Measurements from ENCODE around the gene CREB1. TPM values are rescaled to one million over a fixed set of nuclear protein-coding genes. Genes with fewer than 3 reads are reported as not detected.

CREB1 gene
- total RNA-seq, 1 donor from 2014 or later = 164 TPM

DNA sequence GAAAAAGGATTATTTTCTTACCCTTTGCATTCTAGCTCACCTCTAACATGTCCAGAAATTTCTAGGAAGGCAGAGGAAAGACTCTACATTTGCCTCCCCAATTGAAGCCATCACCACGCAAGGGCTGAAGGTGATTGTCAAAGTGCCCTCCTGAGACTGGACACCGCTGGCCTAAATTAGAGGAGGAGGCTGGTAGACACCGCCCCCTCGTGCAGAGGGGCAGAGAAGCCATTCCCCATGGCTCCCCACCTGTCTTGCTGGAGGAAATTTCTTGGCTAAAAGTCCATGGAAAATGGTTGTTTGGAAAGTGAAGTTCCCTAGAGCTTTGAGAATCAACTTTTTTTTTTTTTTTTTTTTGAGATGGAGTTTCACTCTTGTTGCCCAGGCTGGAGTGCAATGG, 31.3 kb upstream of the CREB1 start:
- Histone ChIP-seq H3K36me3 (no peaks in the 10 kb centered on the region), H3K4me1 (peaks cover 5% of the 10 kb centered on the region), H4K20me1 (ENCODE audit: low read depth) (no peaks in the 10 kb centered on the region), H3K9ac (no peak overlapping the region), H2AFZ (replicated peaks) (no peak overlapping the region), H3K4me2 (no peak overlapping the region), H3K4me3 (no peak overlapping the region), H3K27me3 (no peaks in the 10 kb centered on the region), H3K9me3 (ENCODE audit: low read depth) (no peaks in the 10 kb centered on the region), H3F3A (ENCODE audit: low read depth) (no peaks in the 10 kb centered on the region), H3K27ac (no peak overlapping the region), H3K79me2 (ENCODE audit: low read depth) (no peaks in the 10 kb centered on the region)
- Mint-ChIP-seq H3K27me3 (ENCODE audit: insufficient read depth, low read depth) (peaks cover 7% of the 10 kb centered on the region), H3K4me1 (peaks cover 25% of the 10 kb centered on the region), H3K9me3 (no peaks in the 10 kb centered on the region), H3K27ac (no peak overlapping the region), H3K4me3 (no peak overlapping the region), H3K36me3 (no peaks in the 10 kb centered on the region)
- no peak for DNase-seq (ENCODE audit: low spot score)
- TF ChIP-seq, protein P1, sequence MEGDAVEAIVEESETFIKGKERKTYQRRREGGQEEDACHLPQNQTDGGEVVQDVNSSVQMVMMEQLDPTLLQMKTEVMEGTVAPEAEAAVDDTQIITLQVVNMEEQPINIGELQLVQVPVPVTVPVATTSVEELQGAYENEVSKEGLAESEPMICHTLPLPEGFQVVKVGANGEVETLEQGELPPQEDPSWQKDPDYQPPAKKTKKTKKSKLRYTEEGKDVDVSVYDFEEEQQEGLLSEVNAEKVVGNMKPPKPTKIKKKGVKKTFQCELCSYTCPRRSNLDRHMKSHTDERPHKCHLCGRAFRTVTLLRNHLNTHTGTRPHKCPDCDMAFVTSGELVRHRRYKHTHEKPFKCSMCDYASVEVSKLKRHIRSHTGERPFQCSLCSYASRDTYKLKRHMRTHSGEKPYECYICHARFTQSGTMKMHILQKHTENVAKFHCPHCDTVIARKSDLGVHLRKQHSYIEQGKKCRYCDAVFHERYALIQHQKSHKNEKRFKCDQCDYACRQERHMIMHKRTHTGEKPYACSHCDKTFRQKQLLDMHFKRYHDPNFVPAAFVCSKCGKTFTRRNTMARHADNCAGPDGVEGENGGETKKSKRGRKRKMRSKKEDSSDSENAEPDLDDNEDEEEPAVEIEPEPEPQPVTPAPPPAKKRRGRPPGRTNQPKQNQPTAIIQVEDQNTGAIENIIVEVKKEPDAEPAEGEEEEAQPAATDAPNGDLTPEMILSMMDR (IDR thresholded peaks at IDR 0.05) = no peak
- no peak for TF ChIP-seq EZH2 (IDR thresholded peaks at IDR 0.05)
- TF ChIP-seq EZH2phosphoT487 (IDR thresholded peaks at IDR 0.05) = no peak

DNA sequence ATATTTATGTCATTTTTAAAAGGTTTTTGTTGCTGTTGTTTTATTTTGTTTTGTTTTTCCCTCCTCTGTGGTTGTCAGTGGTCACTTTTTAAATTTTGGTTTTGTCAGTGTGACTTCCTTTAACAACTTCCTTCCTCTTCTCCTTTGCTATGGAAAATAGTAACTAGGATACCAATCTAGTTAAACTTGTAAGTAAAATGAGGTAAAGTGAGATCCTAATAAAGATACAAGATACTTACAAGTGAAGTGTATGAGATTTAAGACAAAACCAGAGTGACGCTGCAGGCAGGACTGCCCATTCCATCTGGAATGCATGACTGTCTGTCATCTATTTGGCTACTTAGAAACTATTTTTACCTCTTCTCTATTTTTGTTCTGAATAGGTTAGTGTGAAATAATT, 30.6 kb upstream of the CREB1 start:
- H3F3A ChIP-seq (ENCODE audit: low read depth) = peaks cover 6% of the 10 kb centered on the region
- no peak overlapping the region for H3K27ac ChIP-seq
- H3K27me3 ChIP-seq = no peaks in the 10 kb centered on the region
- H3K9ac ChIP-seq = no peak overlapping the region
- Mint-ChIP-seq H3K27me3 (ENCODE audit: insufficient read depth, low read depth) (peaks cover 7% of the 10 kb centered on the region), H3K4me1 (peaks cover 32% of the 10 kb centered on the region), H3K9me3 (no peaks in the 10 kb centered on the region), H3K4me3 (no peak overlapping the region), H3K27ac (no peak overlapping the region), H3K36me3 (no peaks in the 10 kb centered on the region)
- no peaks in the 10 kb centered on the region for H4K20me1 ChIP-seq (ENCODE audit: low read depth)
- peaks cover 12% of the 10 kb centered on the region for H3K4me1 ChIP-seq
- H3K36me3 ChIP-seq = no peaks in the 10 kb centered on the region
- no peaks in the 10 kb centered on the region for H3K9me3 ChIP-seq (ENCODE audit: low read depth)
- no peak overlapping the region for H2AFZ ChIP-seq (replicated peaks)
- TF ChIP-seq EZH2phosphoT487 (IDR thresholded peaks at IDR 0.05) (no peak), EZH2 (IDR thresholded peaks at IDR 0.05) (no peak)
- TF ChIP-seq, protein P1 (IDR thresholded peaks at IDR 0.05) = no peak
- no peak overlapping the region for H3K4me3 ChIP-seq
- H3K79me2 ChIP-seq (ENCODE audit: low read depth) = no peaks in the 10 kb centered on the region
- H3K4me2 ChIP-seq = no peak overlapping the region
- DNase-seq (ENCODE audit: low spot score) = no peak

DNA sequence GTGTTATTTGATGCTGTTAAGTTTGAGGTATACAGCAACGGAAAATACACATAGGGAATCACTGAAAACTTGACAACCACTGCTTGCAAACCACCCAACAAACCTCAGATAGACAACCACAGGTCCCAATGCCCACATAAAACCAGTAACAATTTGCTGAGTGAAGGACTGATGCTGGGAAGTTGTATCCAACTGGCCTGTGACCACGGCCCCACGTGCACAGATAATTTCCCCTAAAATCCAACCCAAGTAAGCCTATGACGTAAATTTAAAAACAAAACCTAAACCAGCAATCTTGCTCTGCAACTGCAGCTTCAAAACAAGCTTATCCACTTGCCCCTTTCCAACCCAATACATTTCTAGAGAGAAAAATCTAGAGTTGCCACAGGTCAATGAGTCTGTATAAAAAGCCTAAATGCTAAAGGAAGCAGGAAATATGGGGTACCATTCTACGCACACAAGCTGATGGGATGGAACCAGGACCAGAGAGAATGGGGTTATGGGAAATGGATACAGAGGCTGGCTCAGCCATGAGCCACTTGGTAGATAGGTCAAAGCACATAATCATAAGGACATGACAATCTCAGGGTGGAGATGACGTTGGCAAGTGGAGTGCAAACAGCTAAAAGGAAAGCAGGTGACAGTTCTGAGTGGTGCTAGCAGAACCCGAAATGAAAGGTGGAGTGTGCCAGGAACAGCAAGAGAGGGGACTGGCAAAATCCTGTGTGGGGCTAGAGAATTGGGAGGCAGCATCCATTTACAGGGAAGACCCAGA, 27.8 kb upstream of the CREB1 start:
- H3K27ac ChIP-seq = no peak overlapping the region

More for the DNA sequence above, 27.8 kb upstream of the CREB1 start:
- Histone ChIP-seq H3K36me3 (no peaks in the 10 kb centered on the region), H3K9ac (no peak overlapping the region), H3K27me3 (no peaks in the 10 kb centered on the region), H3K79me2 (ENCODE audit: low read depth) (no peaks in the 10 kb centered on the region), H3K9me3 (ENCODE audit: low read depth) (no peaks in the 10 kb centered on the region), H3F3A (ENCODE audit: low read depth) (peaks cover 34% of the 10 kb centered on the region), H3K4me2 (no peak overlapping the region), H3K4me3 (no peak overlapping the region), H3K4me1 (peaks cover 40% of the 10 kb centered on the region), H2AFZ (replicated peaks) (no peak overlapping the region), H4K20me1 (ENCODE audit: low read depth) (no peaks in the 10 kb centered on the region)
- H3K4me3 Mint-ChIP-seq = no peak overlapping the region
- no peaks in the 10 kb centered on the region for H3K36me3 Mint-ChIP-seq
- H3K27me3 Mint-ChIP-seq (ENCODE audit: insufficient read depth, low read depth) = peaks cover 10% of the 10 kb centered on the region
- H3K9me3 Mint-ChIP-seq = no peaks in the 10 kb centered on the region
- peak overlapping the region; percentile 62 for H3K27ac Mint-ChIP-seq
- TF ChIP-seq EZH2phosphoT487 (IDR thresholded peaks at IDR 0.05) (no peak), EZH2 (IDR thresholded peaks at IDR 0.05) (no peak)
- TF ChIP-seq, protein P1 (IDR thresholded peaks at IDR 0.05) = no peak
- peaks cover 61% of the 10 kb centered on the region for H3K4me1 Mint-ChIP-seq
- DNase-seq (ENCODE audit: low spot score) = no peak

All from neural progenitor cell (in vitro differentiated cells).